GM03348 (cell line): ENCODE data around the gene OTUB2.
A peak's percentile ranks its signal among the peaks of the same experiment; 100 is the strongest.
"Not testable (repeated sequence)": the region's sequence is repeated elsewhere in the genome, so short reads cannot be mapped to it uniquely, and the experiment has no call there.

Source experiments
- DNase-seq: peaks from one replicate; pipeline ENCODE4 v3.0.0; 2012; ENCODE audit warnings: low spot score

OTUB2 gene

GRCh38 chr14:94058128-94058673, 32.1 kb downstream of the OTUB2 start:
- DNase-seq: no peak

GRCh38 chr14:94058674-94059138, 32.6 kb downstream of the OTUB2 start:
- no peak for DNase-seq

GRCh38 chr14:94059998-94060397, 33.9 kb downstream of the OTUB2 start:
- no peak for DNase-seq

- DNase-seq: peak; percentile 43
Measured at GRCh38 chr14:94062344-94062940, 36.3 kb downstream of the OTUB2 start.

- DNase-seq: no peak
Measured at GRCh38 chr14:94066089-94066676, 40.0 kb downstream of the OTUB2 start.

GRCh38 chr14:94072076-94072475, 45.9 kb downstream of the OTUB2 start:
- not testable (repeated sequence) for DNase-seq

- DNase-seq: no peak
Measured at GRCh38 chr14:94074534-94074933, 48.4 kb downstream of the OTUB2 start.

GRCh38 chr14:94075008-94075407, 48.9 kb downstream of the OTUB2 start:
- DNase-seq: no peak

GRCh38 chr14:94077111-94077821, 51.1 kb downstream of the OTUB2 start:
- no peak for DNase-seq

GRCh38 chr14:94077823-94078222, 51.7 kb downstream of the OTUB2 start:
- no peak for DNase-seq

- no peak for DNase-seq
Measured at GRCh38 chr14:94079891-94080620, 53.9 kb downstream of the OTUB2 start.

- DNase-seq: peak; percentile 99
Measured at GRCh38 chr14:94080621-94081385, 54.7 kb downstream of the OTUB2 start, which contains the start of the genes DDX24 and IFI27L1. Gene DDX24, minus strand, starts transcription at chr14:94081202. Its CDS starts 1,460 bp downstream, at chr14:94079742. Gene IFI27L1, plus strand, starts transcription at chr14:94081310. Its CDS starts 15,628 bp downstream, at chr14:94096938.

GRCh38 chr14:94081386-94081820, 55.3 kb downstream of the OTUB2 start:
- no peak for DNase-seq

- DNase-seq: no peak
Measured at GRCh38 chr14:94087891-94088290, 61.8 kb downstream of the OTUB2 start.

GRCh38 chr14:94088516-94088915, 62.4 kb downstream of the OTUB2 start:
- DNase-seq: no peak

- no peak for DNase-seq
Measured at GRCh38 chr14:94089479-94089878, 63.3 kb downstream of the OTUB2 start.

- DNase-seq: no peak
Measured at GRCh38 chr14:94093418-94093817, 67.3 kb downstream of the OTUB2 start.

- DNase-seq: no peak
Measured at GRCh38 chr14:94097091-94097490, 71.0 kb downstream of the OTUB2 start.
